H1 (cell line): ENCODE measurements around the gene NR2E3.

ENCODE experiments used
- CEBPB ChIP-seq: IDR thresholded peaks from 2 replicates; pipeline ENCODE4 v1.6.1; 2012; ENCODE audit warnings: low read depth, low read length
- CREB1 ChIP-seq: IDR thresholded peaks from 2 replicates; pipeline ENCODE4 v1.6.1; 2012; ENCODE audit warnings: inconsistent platforms
- CTCF ChIP-seq, 3 experiments: IDR thresholded peaks; 1 replicate in 2 of 3; 2 replicates in 1 of 3; pipeline versions ENCODE4 v1.5.1 to v1.6.1; 2011; ENCODE audit warnings: low read length in 3 of 3, mild to moderate bottlenecking in 3 of 3, inconsistent platforms in 2 of 3, low read depth in 1 of 3, moderate library complexity in 1 of 3; ENCODE audit not compliant: insufficient read depth in 1 of 3; ENCODE audit errors: control extremely low read depth in 1 of 3
- POLR2A ChIP-seq, 2 experiments: IDR thresholded peaks; 1 replicate in 1 of 2; 2 replicates in 1 of 2; pipeline ENCODE4 v1.6.1; 2011; ENCODE audit warnings: low read depth in 2 of 2, low read length in 2 of 2, mild to moderate bottlenecking in 2 of 2; ENCODE audit errors: control extremely low read depth in 1 of 2
- USF2 ChIP-seq: IDR thresholded peaks from 2 replicates; pipeline ENCODE4 v1.6.1; 2011; ENCODE audit warnings: low read length, improper control_type of control experiment
- YY1 ChIP-seq: IDR thresholded peaks from 2 replicates; pipeline ENCODE4 v1.6.1; 2011; ENCODE audit warnings: low read depth, mild to moderate bottlenecking, low read length
- ZNF274 ChIP-seq: IDR thresholded peaks from 2 replicates; pipeline ENCODE4 v1.7.0; 2012; ENCODE audit warnings: low read length, borderline replicate concordance; ENCODE audit errors: extremely low read depth

GRCh38 chr15:71813723-71814470 is 3.5 kb downstream of the NR2E3 start:
- no peak for TF ChIP-seq CEBPB
- TF ChIP-seq CTCF (IDR thresholded peaks at IDR 0.05; ENCODE audit: control extremely low read depth in 1 of 3, insufficient read depth in 1 of 3, low read depth in 1 of 3, low read length in 3 of 3): no peak
- no peak for TF ChIP-seq ZNF274
- no peak for TF ChIP-seq CREB1
- no peak for TF ChIP-seq POLR2A (IDR thresholded peaks at IDR 0.05; ENCODE audit: control extremely low read depth in 1 of 2, low read depth in 2 of 2, low read length in 2 of 2)
- no peak for TF ChIP-seq USF2
- no peak for TF ChIP-seq YY1
